ENCODE data around the gene MOGAT3.
"Not testable (repeated sequence)": the region's sequence is repeated elsewhere in the genome, so short reads cannot be mapped to it uniquely, and the experiment has no call there.

Gene MOGAT3

DNA sequence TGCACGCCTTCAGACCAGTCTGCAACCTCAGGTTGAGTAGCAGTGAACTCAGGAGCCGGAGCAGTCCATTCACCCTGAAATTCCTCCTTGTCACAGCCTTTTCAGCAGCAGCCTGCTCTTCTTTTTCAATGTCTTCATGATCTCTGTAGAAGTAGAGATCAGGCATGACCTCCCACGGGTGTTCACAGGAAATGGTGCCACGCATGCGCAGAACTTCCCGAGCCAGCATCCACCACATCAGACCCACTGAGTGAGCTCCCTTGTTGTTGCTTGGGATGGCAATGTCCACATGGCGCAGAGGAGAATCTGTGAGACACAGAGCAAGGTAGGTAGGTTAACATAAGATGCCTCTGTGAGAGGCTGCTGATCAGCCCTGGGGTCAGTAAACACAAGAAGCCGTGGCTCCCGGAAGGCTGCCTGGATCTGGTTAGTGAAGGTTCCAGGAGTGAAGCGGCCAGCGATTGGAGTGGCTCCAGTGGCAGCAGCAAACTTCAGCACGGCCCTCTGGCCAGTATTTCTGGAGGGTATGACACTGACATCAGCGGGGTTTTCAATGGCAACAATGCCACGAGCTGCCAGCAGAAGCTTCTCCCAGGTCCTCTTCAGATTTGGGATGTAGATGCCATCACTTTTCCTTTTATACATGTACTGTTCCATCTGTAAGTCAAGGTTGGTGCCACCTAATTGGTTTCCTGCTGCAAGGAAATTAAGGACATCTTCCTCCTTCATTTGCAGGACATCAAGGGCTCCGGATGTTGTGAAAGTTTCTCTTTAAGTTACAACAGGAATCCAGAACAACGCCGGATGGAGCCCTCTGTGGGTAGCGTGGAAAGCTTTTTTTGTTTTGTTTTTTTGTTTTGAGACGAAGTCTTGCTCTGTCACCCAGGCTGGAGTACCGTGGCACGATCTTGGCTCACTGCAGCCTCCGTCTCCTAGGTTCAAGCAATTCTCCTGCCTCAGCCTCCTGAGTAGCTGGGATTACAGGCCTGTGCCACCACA is 3.2 kb upstream of the MOGAT3 start:
- DNase-seq (ENCODE audit: low read depth): not testable (repeated sequence)

GRCh38 chr7:101202603-101202918 is 1.7 kb upstream of the MOGAT3 start:
- no peak for DNase-seq (ENCODE audit: low read depth)

DNA sequence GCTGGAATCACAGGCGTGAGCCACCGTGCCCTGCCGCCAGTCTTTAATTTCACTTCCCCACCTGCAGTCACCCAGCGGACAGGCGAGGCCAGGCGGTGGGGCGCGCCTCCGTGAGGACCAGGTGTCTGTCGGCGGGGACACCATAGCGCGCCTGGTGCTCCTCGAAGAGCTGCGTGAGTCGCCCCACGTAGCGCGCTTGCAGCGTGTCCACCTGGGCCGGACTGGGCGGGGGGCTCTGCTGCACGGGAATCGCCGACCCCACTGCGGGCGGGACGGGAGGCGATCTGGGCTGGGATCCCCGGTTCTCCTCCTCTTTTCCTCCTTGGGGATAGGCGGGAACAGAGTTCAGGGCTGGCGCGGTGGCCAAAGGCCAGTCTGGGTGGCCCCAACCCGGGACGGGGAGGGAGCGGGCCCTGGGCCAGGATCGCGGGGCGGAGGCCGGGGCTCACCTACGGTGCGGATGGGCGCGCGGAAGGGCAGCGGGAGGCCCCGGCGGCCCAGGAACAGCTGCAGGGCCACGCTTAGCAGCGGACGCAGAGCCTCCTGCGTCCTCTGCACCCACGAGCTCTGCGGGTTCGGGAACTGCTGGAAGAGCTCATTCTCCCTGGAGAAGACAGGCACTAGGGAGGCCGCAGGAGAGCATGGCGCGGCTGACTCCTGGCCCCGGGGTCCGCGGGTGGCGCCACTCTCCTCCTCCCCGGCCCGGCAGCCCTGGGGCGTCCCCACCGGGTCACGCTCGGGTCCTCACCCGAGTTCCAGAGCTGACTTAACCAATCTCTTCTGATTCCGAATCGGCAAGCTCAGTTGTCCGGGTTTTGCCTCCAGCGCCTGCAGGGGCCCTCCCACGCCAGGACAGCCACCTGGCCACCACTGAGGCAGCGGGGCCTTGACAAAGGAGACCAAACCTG is 1.1 kb upstream of the MOGAT3 start:
- no peak for DNase-seq (ENCODE audit: low read depth)

GRCh38 chr7:101200504-101200861 is 353 bp downstream of the MOGAT3 start:
- DNase-seq (ENCODE audit: low read depth): no peak

GRCh38 chr7:101199522-101199921 is 1.3 kb downstream of the MOGAT3 start:
- DNase-seq (ENCODE audit: low read depth): not testable (repeated sequence)

DNA sequence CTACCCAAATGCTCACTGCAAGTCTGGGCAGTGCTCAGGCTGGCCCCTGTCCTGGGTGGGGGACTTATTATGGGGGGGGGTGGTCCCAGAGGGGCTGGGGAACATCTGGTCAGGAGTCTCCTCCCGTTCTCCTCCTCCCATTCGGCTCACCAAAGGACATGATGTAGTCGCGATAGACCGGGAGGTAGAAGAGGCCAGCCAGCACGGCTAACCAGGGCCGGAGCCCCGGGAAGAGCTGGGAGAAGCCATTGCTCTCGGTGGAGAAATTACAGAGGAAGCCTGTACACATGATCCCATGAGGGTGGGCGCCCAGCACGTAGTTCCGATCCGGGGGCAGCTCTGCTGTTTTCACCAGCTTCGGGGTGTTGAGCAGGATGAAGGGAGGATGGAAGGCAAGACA is 2.4 kb downstream of the MOGAT3 start:
- no peak for DNase-seq (ENCODE audit: low read depth)

DNA sequence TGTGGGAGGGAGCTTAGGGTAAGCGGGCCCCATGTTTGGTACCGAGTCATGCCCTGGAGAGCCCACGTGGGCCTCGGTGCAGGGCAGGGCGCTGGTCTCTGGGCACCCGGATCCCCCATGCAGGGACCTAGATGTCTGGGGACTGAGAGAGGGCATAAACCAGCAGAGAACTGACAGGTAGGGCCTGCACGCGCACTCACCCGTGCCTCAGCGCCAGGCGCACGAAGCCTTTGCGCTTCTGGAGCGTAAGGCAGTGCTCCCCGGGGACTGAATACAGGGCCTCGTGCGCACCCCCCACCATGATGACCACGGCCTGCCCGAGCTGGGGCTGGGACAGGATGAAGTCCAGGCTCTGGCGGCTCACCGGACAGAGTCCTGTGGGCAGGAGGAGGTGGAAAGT is 2.8 kb downstream of the MOGAT3 start:
- DNase-seq (ENCODE audit: low read depth): no peak

DNA sequence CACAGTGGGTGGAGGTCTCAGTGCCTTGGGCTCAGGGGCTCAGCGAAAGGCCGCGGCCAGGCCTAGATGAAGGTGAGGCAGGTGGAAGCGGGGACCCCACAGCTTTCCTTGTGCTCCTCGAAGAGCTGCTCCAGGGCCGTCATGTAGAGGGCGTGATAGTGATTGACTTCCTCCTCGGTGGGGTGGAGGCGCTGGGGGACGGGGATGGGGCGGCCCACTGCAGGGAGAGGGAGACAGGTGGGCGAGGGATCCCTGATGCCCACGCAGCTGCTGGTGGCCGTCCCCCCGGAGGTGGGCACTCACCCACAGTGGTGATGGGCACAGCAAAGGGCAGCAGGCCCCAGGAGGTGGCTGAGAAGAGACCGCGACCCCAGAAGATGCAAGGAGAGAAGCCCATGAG is 5.0 kb downstream of the MOGAT3 start:
- DNase-seq (ENCODE audit: low read depth): no peak

DNA sequence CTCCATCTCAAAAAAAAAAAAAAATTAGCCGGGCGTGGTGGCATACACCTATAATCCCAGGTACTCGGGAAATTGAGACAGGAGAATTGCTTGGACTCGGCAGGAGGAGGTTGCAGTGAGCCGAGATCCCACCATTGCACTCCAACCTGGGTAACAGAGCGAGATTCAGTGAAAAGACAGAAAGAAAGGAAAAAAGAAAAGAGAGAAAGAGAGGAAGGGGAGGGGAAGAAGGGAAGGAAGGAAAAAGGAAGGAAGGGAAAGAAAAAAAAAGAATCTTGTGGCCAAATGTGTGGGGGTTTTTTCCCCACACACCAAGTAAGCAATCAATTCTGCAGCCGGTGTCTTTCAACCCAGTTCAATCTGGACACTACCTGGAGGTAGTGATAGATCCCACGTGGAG is 11.7 kb downstream of the MOGAT3 start:
- no peak for DNase-seq (ENCODE audit: low read depth)

- DNase-seq (ENCODE audit: low read depth): no peak
Observed at GRCh38 chr7:101186844-101187428, 13.9 kb downstream of the MOGAT3 start.

DNA sequence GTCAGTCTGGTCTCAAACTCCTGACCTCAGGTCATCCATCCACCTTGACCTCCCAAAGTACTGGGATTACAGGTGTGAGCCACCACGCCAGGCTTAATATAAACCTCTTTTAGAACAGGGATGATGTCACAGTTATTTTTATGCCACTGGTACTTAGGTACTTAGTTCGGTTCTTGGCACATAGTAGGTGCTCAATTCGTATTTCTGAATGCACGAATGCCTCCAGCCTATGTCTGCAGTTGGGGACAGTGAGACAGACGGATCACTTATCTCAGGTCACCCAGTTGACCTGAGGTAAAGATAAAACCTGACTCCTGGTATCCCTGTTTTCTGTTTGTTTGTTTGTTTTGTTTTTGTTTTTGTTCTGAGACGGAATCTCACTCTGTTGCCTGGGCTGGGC is 14.6 kb downstream of the MOGAT3 start:
- no peak for DNase-seq (ENCODE audit: low read depth)

DNA sequence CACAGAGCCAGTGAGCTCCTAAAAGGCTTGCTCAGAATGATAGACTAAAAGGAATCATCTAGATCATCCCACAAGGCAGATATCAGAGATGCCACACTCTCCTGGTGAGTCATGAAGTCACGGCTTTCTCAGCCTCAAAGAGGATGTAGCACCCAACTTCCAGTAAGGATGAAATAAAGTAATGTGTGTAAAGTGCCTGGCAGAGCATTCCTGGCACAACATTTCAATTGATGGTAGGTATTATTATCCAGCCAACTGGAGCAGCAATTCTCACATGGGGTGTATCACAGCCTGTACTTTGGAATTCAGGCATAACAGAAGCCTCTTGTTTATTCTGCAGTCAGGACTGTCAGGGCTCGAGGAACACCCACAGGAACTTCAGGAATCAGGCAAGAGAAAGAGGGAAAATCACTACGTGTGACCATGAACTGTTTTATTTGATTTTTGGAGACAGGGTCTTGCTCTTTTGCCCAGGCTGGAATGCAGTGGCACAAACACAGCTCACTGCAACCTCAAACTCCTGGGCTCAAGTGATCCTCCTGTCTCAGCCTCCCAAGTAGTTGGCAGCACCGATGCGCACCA is 15.5 kb downstream of the MOGAT3 start:
- no peak for DNase-seq (ENCODE audit: low read depth)

DNA sequence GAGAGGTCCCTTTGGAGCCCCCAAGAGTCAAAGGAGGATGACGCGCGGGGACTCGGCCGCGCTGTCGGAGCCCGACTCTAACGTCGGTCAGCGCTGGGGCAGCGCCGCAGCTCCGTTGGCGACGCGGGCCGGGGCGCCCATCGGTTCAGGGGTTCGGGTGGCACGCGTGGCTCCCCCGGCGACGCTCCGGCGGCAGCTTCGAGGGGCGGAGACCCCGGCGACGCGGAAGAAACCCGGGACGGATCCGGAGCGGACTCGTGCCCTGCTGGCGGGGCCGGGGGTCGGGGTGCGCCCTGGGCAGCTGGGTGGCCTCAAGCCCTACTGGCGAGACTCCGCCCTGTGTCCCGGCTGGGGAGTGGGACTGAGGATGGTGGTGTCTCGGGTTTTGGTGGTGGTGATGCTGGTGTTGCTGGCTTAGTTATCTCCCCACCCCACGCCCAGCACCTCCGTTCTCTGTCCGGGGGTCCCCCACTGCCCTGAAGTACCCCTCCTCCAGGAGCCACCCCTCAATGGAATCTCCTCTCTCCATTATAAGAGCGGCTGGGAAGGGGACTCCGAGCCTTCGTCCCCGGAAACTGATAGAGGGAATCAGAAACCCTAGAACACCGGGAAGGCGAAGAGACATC is 20.6 kb downstream of the MOGAT3 start, which contains the start of gene NAT16:
NAT16 (minus strand) TSS at position 164 of the 626 bp plus-strand sequence. CDS start 5,486 bp downstream, outside the sequence.
- no peak for DNase-seq (ENCODE audit: low read depth)

GRCh38 chr7:101179713-101180112 is 21.1 kb downstream of the MOGAT3 start:
- no peak for DNase-seq (ENCODE audit: low read depth)

DNA sequence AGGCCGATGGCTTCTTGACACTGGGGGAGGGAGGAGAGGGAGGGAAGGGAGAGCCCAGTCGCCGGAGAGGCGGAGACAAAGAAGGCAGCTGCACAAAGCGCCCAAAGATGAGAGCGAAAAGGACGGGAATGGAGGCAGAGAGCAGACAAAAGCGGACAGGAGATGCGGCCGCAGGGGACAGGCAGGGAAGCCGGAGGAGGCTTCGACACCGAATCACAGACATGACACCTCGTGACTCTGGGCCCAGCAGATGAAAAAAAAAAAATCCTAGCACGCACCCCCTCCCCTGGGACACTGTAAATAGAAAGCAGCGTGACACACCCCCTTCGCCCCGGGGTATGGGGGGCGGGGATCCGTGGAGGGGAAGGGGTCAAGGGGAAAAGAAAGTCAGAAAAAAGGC is 21.7 kb downstream of the MOGAT3 start:
- no peak for DNase-seq (ENCODE audit: low read depth)

DNA sequence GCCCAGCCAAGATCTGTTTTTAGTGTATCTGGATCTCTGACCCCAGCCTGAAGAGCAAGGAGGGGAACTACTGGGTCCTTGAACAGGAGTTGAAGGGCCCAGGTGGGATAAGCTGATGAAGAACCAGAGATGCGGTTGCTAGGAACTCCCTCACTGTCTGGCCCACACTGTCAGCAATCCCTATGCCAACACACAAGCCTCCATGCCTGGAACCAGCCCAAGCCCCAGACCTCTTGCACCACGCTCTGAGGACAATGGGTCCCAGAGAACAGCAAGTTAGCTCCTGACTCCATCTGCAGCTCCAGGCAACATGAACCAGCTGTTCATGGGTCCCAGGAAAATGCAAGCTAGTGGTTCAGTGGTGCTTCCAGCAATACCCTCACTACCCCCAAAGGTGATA is 23.2 kb downstream of the MOGAT3 start:
- no peak for DNase-seq (ENCODE audit: low read depth)

- DNase-seq (ENCODE audit: low read depth): no peak
Observed at GRCh38 chr7:101175664-101176063, 25.2 kb downstream of the MOGAT3 start.

GRCh38 chr7:101174322-101174854 is 26.4 kb downstream of the MOGAT3 start:
- no peak for DNase-seq (ENCODE audit: low read depth)

GRCh38 chr7:101173752-101174244 is 27.0 kb downstream of the MOGAT3 start:
- DNase-seq (ENCODE audit: low read depth): no peak

GRCh38 chr7:101172854-101173751 is 27.7 kb downstream of the MOGAT3 start:
- DNase-seq (ENCODE audit: low read depth): no peak

Data from non-pigmented ciliary epithelial cell (primary cell).